Measurements from ENCODE around the gene MYH4.

DNA sequence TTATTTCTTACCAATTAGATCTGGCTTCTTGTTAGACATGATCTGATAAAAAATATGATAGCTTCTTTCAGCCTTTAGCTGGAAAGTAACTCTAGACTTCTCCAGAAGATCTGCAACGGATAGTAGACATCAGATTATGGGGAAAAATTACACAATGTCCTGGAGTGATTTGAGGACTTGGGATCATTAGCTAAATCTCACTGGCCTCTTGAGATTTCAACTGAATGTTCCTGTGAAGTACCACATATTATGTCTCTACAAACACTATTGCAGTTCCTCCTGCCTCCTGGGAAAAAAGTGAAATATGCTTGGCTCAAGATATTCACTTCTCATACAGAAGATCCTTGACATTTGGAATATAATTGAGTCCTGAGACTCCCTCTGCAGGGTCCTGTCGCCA lies 43.5 kb upstream of the MYH4 start:
- TF ChIP-seq CTCF (IDR thresholded peaks at IDR 0.05) (no peak), POLR2A (IDR thresholded peaks at IDR 0.05) (no peak)
